Lung (tissue), 12 donors: ENCODE measurements around the gene PAPPA2. TPM values are rescaled to one million over a fixed set of nuclear protein-coding genes. Genes with fewer than 3 reads are reported as not detected.

Experiments used
- ATAC-seq: fragments of 200-7000 bp; cut with Tn5 transposase; one replicate; pipeline ENCODE4 v1.9.1; 2020; ENCODE audit warnings: moderate number of reproducible peaks; ENCODE audit not compliant: insufficient read depth, low FRiP score
- DNase-seq, 3 donors: peaks; one replicate each; pipeline ENCODE4 v3.0.0-alpha.2; 2013 to 2017
- H3K27ac ChIP-seq, 2 donors: one replicate each; pipeline ENCODE4 v1.5.1; 2013; ENCODE audit warnings: mild to moderate bottlenecking in 2 of 2, moderate library complexity in 2 of 2, control low read depth in 1 of 2, inconsistent platforms in 1 of 2, low read depth in 1 of 2, low read length in 1 of 2
- H3K27me3 ChIP-seq, 3 donors: one replicate each; pipeline ENCODE4 v1.5.1; 2013; ENCODE audit warnings: low read length in 2 of 3; ENCODE audit not compliant: control insufficient read depth in 3 of 3, insufficient read depth in 3 of 3
- H3K36me3 ChIP-seq, 4 donors: one replicate each; pipeline ENCODE4 v1.5.1; 2013; ENCODE audit warnings: low read length in 4 of 4, mild to moderate bottlenecking in 1 of 4, moderate library complexity in 1 of 4; ENCODE audit not compliant: control insufficient read depth in 4 of 4, insufficient read depth in 4 of 4
- H3K4me1 ChIP-seq, 5 donors: one replicate each; pipeline ENCODE4 v1.5.1; 2013; ENCODE audit warnings: low read length in 5 of 5, mild to moderate bottlenecking in 2 of 5, moderate library complexity in 1 of 5; ENCODE audit not compliant: control insufficient read depth in 5 of 5, insufficient read depth in 5 of 5
- H3K4me3 ChIP-seq: one replicate; pipeline ENCODE4 v1.5.1; 2013; ENCODE audit warnings: mild to moderate bottlenecking, control low read depth, moderate library complexity
- H3K9ac ChIP-seq, 2 donors: one replicate each; pipeline ENCODE4 v1.5.1; 2013; ENCODE audit warnings: low read length in 2 of 2, control low read depth in 1 of 2; ENCODE audit not compliant: insufficient read depth in 1 of 2
- H3K9me3 ChIP-seq, 4 donors: one replicate each; pipeline ENCODE4 v1.5.1; 2013; ENCODE audit warnings: low read length in 3 of 4, mild to moderate bottlenecking in 1 of 4, moderate library complexity in 1 of 4; ENCODE audit not compliant: control insufficient read depth in 4 of 4, insufficient read depth in 3 of 4
- WGBS, 2 donors: extraction: QIAGEN DNeasy Blood & Tissue Kit; methylation state at CpG; one replicate each; pipeline ENCODE4 v1.1.7; 2013; 5-methylcytosine and 5-hydroxymethylcytosine counted together
- polyA plus RNA-seq, 2 donors: library from polyadenylated mRNA; stranded (reverse); fragments of 200-250 nt; gene quantifications; one replicate each; pipeline ENCODE4 v1.2.1, GENCODE V29; 2013
- total RNA-seq, 2 donors: library from RNA; depleted of rRNA in 1 of 2; stranded (reverse); fragments of >200 nt in 1 of 2; gene quantifications; one replicate each; pipeline ENCODE4 v1.2.1, GENCODE V29; 2014 to 2021
- TF ChIP-seq, protein P1 (sequence below): IDR thresholded peaks from 2 replicates; pipeline ENCODE4 v1.5.1; 2012; ENCODE audit warnings: mild to moderate bottlenecking; ENCODE audit errors: control extremely low read depth, extremely low read depth
- donor health status: control.
- donor health status: control.
- donor health status: Bipolar disorder and iron deficiency.
- donor health status: healthy.
- donor health status: DM: yes; HTN: yes; CAD: no.

The PAPPA2 gene
- total and polyA plus RNA-seq, 4 donors: 0.02 to 0.55 (median 0.32) TPM

GRCh38 chr1:176717066-176717750 is 254.2 kb downstream of the PAPPA2 start:
- TF ChIP-seq, protein P1, sequence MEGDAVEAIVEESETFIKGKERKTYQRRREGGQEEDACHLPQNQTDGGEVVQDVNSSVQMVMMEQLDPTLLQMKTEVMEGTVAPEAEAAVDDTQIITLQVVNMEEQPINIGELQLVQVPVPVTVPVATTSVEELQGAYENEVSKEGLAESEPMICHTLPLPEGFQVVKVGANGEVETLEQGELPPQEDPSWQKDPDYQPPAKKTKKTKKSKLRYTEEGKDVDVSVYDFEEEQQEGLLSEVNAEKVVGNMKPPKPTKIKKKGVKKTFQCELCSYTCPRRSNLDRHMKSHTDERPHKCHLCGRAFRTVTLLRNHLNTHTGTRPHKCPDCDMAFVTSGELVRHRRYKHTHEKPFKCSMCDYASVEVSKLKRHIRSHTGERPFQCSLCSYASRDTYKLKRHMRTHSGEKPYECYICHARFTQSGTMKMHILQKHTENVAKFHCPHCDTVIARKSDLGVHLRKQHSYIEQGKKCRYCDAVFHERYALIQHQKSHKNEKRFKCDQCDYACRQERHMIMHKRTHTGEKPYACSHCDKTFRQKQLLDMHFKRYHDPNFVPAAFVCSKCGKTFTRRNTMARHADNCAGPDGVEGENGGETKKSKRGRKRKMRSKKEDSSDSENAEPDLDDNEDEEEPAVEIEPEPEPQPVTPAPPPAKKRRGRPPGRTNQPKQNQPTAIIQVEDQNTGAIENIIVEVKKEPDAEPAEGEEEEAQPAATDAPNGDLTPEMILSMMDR: no peak
- 84 to 88% methylated on average over 2 of the region's 2 CpGs for WGBS, 2 donors
- DNase-seq (peak; percentile 39 to 74 (median 74)), ATAC-seq (no peak)
- peaks cover 0 to 16% (median 0%) of the 10 kb centered on the region in 5 donors for H3K4me1 ChIP-seq
- no peak overlapping the region for H3K27ac ChIP-seq
- no peak overlapping the region for H3K4me3 ChIP-seq
- no peaks in the 10 kb centered on the region for H3K36me3 ChIP-seq
- H3K9me3 ChIP-seq: no peaks in the 10 kb centered on the region
- no peak overlapping the region for H3K9ac ChIP-seq
- no peaks in the 10 kb centered on the region for H3K27me3 ChIP-seq

DNA sequence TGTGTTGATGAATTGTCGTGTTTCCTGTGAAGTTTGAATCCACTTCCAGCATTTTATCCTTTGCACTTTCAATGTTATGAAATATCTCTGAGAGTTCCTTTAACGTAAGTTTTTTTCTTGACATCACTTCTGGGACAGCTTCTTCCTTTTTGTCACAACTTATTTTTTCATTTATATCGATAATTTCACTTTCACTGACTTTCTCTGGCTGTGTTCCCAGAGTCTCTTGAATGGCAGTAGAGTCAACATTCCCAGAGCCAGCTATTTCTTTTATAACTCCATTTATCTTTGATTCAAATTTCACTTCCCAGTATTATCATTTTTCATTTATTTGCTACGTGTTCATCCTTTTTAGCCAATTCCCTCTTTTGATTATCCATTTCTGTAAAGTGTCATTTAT is 256.5 kb downstream of the PAPPA2 start:
- ATAC-seq: no peak
- Histone ChIP-seq H3K4me3 (no peak overlapping the region), H3K36me3 (no peaks in the 10 kb centered on the region), H3K9me3 (no peaks in the 10 kb centered on the region), H3K27me3 (no peaks in the 10 kb centered on the region), H3K4me1 (peaks cover 0 to 16% (median 0%) of the 10 kb centered on the region in 5 donors), H3K9ac (no peak overlapping the region), H3K27ac (no peak overlapping the region)
- peak in 2 of 3 donors; percentile 90 for DNase-seq
- TF ChIP-seq, protein P1: no peak
- WGBS, 2 donors: 19 to 34% methylated on average over 4 of the region's 4 CpGs

GRCh38 chr1:176720838-176721237 is 257.9 kb downstream of the PAPPA2 start:
- H3K9ac ChIP-seq: no peak overlapping the region
- peaks cover 0 to 16% (median 0%) of the 10 kb centered on the region in 5 donors for H3K4me1 ChIP-seq
- WGBS, 2 donors: 84 to 85% methylated on average over 1 of the region's 1 CpG
- H3K36me3 ChIP-seq: no peaks in the 10 kb centered on the region
- no peak overlapping the region for H3K4me3 ChIP-seq
- H3K27ac ChIP-seq: no peak overlapping the region
- H3K27me3 ChIP-seq: no peaks in the 10 kb centered on the region
- TF ChIP-seq, protein P1: no peak
- no peak for DNase-seq
- no peaks in the 10 kb centered on the region for H3K9me3 ChIP-seq
- no peak for ATAC-seq
